GM18907 (cell line): ENCODE measurements around the gene RRAS2.

Source experiments
- ATAC-seq: cut with Tn5 transposase; IDR thresholded peaks from one replicate; pipeline ENCODE4 v1.9.1; 2021; ENCODE audit warnings: mild to moderate bottlenecking, moderate library complexity; ENCODE audit not compliant: unreplicated experiment

The RRAS2 gene

GRCh38 chr11:14230407-14230806 lies 128.6 kb downstream of the RRAS2 start:
- ATAC-seq = no peak

- ATAC-seq = no peak
Measured at GRCh38 chr11:14229472-14229871, 129.5 kb downstream of the RRAS2 start.

- ATAC-seq = no peak
Measured at GRCh38 chr11:14228356-14228755, 130.6 kb downstream of the RRAS2 start.
